Activated T-cell treated with anti-CD3 and anti-CD28 coated beads, Interleukin-2, amount 50 U/mL, for 72 hours (primary cell): ENCODE measurements around the gene ALCAM. TPM values are rescaled to one million over a fixed set of nuclear protein-coding genes. Genes with fewer than 3 reads are reported as not detected.
"Not testable (repeated sequence)": the region's sequence is repeated elsewhere in the genome, so short reads cannot be mapped to it uniquely, and the experiment has no call there.

Experiments
- ATAC-seq, 2 donors: fragments of 150-1000 bp; cut with Tn5 transposase; replicated peaks in 1 of 2; 2 replicates each; pipeline ENCODE4 v1.10.0; 2021; ENCODE audit warnings: moderate library complexity in 2 of 2, mild to moderate bottlenecking in 1 of 2
- DNase-seq, 2 donors: peaks; one replicate each; pipeline ENCODE4 v3.0.0; 2021 to 2022; ENCODE audit warnings: mixed read lengths in 1 of 2
- H3K27ac Mint-ChIP-seq: one replicate; pipeline ENCODE4 v1.8.0; 2022; ENCODE audit warnings: mild to moderate bottlenecking, moderate library complexity, mixed read lengths
- H3K27me3 Mint-ChIP-seq: one replicate; pipeline ENCODE4 v1.8.0; 2022; ENCODE audit warnings: low read depth, mixed read lengths
- H3K36me3 Mint-ChIP-seq, 2 donors: one replicate each; pipeline ENCODE4 v1.8.0; 2022; ENCODE audit warnings: mixed read lengths in 2 of 2, mild to moderate bottlenecking in 1 of 2; ENCODE audit not compliant: insufficient read depth in 2 of 2
- H3K4me1 Mint-ChIP-seq: one replicate; pipeline ENCODE4 v1.8.0; 2022; ENCODE audit warnings: low read depth, mixed read lengths
- H3K4me3 Mint-ChIP-seq, 2 donors: one replicate each; pipeline ENCODE4 v1.8.0; 2022; ENCODE audit warnings: mild to moderate bottlenecking in 2 of 2, mixed read lengths in 2 of 2, moderate library complexity in 2 of 2
- H3K9me3 Mint-ChIP-seq, 2 donors: one replicate each; pipeline ENCODE4 v1.8.0; 2022; ENCODE audit warnings: mixed read lengths in 2 of 2
- total RNA-seq, 2 donors: library from RNA; stranded (reverse); gene quantifications; one replicate each; pipeline ENCODE4 v1.2.3, GENCODE V29; 2022

Gene ALCAM
- total RNA-seq, 2 donors from 2014 or later: 19.4 to 22.0 TPM

- no peak overlapping the region for H3K27ac Mint-ChIP-seq
- H3K36me3 Mint-ChIP-seq: peaks cover 6 to 10% of the 10 kb centered on the region in 2 donors
- H3K4me3 Mint-ChIP-seq: no peak overlapping the region
- H3K9me3 Mint-ChIP-seq: peaks cover 8 to 9% of the 10 kb centered on the region in 2 donors
- H3K27me3 Mint-ChIP-seq: no peaks in the 10 kb centered on the region
- DNase-seq: no peak
- H3K4me1 Mint-ChIP-seq: no peaks in the 10 kb centered on the region
- no peak for ATAC-seq
Measured at GRCh38 chr3:105402287-105402801, 35.6 kb downstream of the ALCAM start.

DNA sequence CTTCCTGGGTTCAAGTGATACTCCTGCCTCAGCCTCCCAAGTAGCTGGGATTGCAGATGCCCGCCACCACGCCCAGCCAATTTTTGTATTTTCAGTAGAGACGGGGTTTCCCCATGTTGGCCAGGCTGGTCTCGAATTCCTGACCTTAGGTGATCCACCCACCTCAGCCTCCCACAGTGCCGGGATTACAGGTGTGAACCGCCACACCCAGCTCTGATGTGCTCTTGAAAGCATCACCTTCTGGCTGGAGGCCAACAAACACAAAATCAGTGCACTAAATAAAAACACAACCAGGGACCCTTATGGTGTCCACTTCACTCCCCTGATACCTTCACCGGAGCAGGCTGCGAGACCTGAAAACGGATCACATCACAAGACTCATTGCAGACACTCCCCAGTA is 36.3 kb downstream of the ALCAM start:
- ATAC-seq, H3K9me3 Mint-ChIP-seq, H3K36me3 Mint-ChIP-seq, H3K27ac Mint-ChIP-seq, H3K4me3 Mint-ChIP-seq, H3K27me3 Mint-ChIP-seq, H3K4me1 Mint-ChIP-seq, DNase-seq: not testable (repeated sequence)

GRCh38 chr3:105406268-105406667 is 39.6 kb downstream of the ALCAM start:
- no peak overlapping the region for H3K27ac Mint-ChIP-seq
- no peaks in the 10 kb centered on the region for H3K27me3 Mint-ChIP-seq
- peaks cover 8 to 9% of the 10 kb centered on the region in 2 donors for H3K9me3 Mint-ChIP-seq
- H3K4me3 Mint-ChIP-seq: no peak overlapping the region
- ATAC-seq (no peak), DNase-seq (no peak)
- peaks cover 6 to 10% of the 10 kb centered on the region in 2 donors for H3K36me3 Mint-ChIP-seq
- no peaks in the 10 kb centered on the region for H3K4me1 Mint-ChIP-seq

DNA sequence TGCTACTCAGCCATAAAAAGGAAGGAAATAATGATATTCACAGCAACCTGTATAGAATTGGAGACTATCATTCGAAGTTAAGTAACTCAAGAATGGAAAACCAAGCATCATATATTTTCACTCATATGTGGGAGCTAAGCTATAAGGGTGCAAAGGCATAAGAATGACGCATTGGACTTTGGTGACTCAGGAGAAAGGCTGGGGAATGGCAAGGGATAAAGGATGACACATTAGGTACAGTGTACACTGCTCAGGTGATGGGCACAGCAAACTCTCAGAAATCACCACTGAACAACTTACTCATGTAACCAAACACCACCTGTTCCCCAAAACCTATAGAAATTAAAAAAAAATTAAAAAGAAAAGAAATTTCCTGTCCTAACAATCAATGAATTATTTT is 42.7 kb downstream of the ALCAM start:
- Mint-ChIP-seq H3K4me3 (no peak overlapping the region), H3K9me3 (peaks cover 4 to 6% of the 10 kb centered on the region in 2 donors), H3K27ac (no peak overlapping the region), H3K4me1 (no peaks in the 10 kb centered on the region), H3K27me3 (no peaks in the 10 kb centered on the region), H3K36me3 (no peaks in the 10 kb centered on the region)
- ATAC-seq (no peak), DNase-seq (no peak)

GRCh38 chr3:105413343-105413887 is 46.7 kb downstream of the ALCAM start:
- H3K4me3 Mint-ChIP-seq: no peak overlapping the region
- no peaks in the 10 kb centered on the region for H3K9me3 Mint-ChIP-seq
- no peaks in the 10 kb centered on the region for H3K36me3 Mint-ChIP-seq
- H3K4me1 Mint-ChIP-seq: no peaks in the 10 kb centered on the region
- H3K27ac Mint-ChIP-seq: no peak overlapping the region
- DNase-seq (no peak), ATAC-seq (no peak)
- H3K27me3 Mint-ChIP-seq: no peaks in the 10 kb centered on the region

DNA sequence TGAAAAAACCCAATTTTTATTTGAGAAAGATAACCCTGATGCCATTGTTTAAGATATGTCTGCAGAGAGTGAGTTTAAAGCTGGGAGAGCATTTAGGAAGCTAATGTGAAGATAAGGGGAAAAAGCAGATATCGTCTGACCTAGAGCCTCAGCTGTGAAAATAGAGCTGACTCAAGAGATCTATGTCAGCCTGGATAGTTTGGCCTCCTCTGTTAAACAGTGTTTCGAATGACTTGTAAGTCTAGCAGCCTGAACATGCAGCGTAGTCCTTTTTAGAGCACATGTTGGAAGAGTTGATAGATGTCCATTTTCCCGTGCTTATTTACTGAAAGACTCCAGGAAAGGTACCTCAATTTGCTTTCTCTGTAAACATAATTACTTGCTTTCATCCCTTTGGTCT is 48.1 kb downstream of the ALCAM start:
- Mint-ChIP-seq H3K36me3 (no peaks in the 10 kb centered on the region), H3K9me3 (no peaks in the 10 kb centered on the region), H3K4me3 (no peak overlapping the region), H3K27ac (no peak overlapping the region), H3K27me3 (no peaks in the 10 kb centered on the region), H3K4me1 (no peaks in the 10 kb centered on the region)
- DNase-seq (no peak), ATAC-seq (no peak)

DNA sequence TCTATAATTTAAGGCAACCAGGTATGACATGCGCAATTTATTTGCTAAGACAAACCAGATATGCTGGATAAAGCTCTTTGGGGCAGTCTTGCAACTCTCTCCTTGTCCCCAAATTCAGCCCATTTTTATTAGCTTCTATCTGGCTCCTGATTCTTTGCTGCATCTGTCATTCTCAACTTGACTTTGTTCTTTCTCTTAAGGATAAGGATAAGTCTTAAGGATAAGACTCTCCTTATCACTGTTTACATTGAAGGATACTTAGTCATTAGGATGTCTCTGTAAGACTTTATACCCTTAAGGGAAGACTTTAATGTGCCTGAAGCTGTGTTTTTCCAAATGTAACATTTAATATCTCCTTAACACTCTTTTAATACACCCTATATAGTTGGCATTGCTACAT is 49.2 kb downstream of the ALCAM start:
- ATAC-seq (no peak), DNase-seq (no peak)
- Mint-ChIP-seq H3K4me1 (no peaks in the 10 kb centered on the region), H3K27me3 (no peaks in the 10 kb centered on the region), H3K9me3 (no peaks in the 10 kb centered on the region), H3K36me3 (no peaks in the 10 kb centered on the region), H3K4me3 (no peak overlapping the region), H3K27ac (no peak overlapping the region)

DNA sequence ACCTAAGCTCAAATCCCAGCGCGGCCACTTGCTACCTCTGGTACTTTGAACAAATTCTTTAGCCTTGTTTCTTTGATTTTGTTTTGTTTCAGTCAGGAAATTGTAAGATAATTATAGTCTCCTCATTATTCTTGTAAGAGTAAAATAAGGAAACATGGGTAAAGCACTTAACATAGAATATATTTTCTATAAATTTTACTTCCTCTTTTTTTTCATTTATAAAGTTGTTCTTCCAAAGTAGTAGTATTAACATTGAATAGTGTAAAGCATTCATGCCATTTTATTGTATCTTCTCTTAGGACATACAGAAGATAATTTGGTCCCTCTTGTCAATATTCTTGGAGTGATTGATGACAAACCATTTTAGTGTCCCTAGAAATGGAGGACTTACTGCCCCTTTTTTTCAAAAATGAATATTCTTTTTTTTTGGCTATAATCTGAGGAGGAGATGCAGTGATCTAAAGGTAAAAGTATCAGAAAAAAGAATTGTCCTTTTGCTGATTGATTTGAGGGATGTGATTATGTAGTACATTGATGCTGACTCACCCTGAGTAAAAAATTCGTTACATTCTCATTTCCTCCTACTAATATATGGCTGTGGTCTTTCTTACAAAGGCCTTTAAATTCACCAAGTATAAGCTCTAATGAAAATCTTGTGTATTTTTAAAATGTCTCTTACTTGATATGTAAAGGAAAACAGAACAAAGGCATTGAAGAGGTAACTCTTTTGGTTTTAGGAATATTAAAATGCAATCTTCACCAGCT is 51.0 kb downstream of the ALCAM start:
- Mint-ChIP-seq H3K27ac (no peak overlapping the region), H3K9me3 (no peaks in the 10 kb centered on the region), H3K36me3 (no peaks in the 10 kb centered on the region), H3K4me1 (no peaks in the 10 kb centered on the region), H3K27me3 (no peaks in the 10 kb centered on the region), H3K4me3 (no peak overlapping the region)
- DNase-seq (no peak), ATAC-seq (no peak)

DNA sequence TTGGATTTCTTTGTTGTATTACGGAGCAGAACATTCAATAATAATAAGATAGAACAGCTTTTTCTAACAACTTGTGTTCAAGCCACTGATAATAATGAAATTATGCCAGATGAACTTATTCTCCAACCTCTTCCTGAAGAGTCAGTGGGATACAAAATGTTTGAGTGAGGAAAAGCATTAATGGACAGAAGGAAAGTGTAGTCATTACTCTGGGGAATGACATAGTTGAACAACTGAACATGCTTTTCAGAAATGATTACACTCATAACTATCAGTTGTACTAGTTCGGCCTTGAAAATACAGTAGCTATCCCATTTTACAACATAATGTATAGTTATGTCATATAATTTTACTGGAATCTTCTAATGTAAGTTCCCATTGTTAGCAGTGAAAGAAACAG is 55.9 kb downstream of the ALCAM start:
- ATAC-seq (no peak), DNase-seq (no peak)
- no peak overlapping the region for H3K27ac Mint-ChIP-seq
- H3K27me3 Mint-ChIP-seq: no peaks in the 10 kb centered on the region
- no peaks in the 10 kb centered on the region for H3K36me3 Mint-ChIP-seq
- no peak overlapping the region for H3K4me3 Mint-ChIP-seq
- no peaks in the 10 kb centered on the region for H3K4me1 Mint-ChIP-seq
- H3K9me3 Mint-ChIP-seq: no peaks in the 10 kb centered on the region

DNA sequence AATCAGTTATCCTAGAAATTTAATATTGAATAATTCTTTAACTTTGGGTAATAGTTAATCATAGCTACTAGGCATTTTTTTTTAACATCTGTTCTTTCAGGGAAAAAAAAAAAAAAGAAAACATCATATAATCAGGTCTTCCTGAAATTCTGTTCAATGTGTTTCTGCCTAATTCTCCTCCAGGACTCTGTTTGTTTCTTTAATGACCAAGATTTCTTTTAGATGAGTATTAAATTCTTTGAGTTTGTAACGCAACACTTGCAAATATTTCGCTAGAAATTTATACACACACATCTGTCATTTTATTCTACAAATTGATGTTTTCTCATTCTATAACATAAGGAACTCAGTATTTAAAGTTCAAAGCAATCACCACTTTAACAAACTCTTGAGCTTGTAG is 56.7 kb downstream of the ALCAM start:
- Mint-ChIP-seq H3K4me1 (no peaks in the 10 kb centered on the region), H3K4me3 (no peak overlapping the region), H3K9me3 (no peaks in the 10 kb centered on the region), H3K36me3 (no peaks in the 10 kb centered on the region), H3K27ac (no peak overlapping the region), H3K27me3 (no peaks in the 10 kb centered on the region)
- DNase-seq (no peak), ATAC-seq (no peak)

DNA sequence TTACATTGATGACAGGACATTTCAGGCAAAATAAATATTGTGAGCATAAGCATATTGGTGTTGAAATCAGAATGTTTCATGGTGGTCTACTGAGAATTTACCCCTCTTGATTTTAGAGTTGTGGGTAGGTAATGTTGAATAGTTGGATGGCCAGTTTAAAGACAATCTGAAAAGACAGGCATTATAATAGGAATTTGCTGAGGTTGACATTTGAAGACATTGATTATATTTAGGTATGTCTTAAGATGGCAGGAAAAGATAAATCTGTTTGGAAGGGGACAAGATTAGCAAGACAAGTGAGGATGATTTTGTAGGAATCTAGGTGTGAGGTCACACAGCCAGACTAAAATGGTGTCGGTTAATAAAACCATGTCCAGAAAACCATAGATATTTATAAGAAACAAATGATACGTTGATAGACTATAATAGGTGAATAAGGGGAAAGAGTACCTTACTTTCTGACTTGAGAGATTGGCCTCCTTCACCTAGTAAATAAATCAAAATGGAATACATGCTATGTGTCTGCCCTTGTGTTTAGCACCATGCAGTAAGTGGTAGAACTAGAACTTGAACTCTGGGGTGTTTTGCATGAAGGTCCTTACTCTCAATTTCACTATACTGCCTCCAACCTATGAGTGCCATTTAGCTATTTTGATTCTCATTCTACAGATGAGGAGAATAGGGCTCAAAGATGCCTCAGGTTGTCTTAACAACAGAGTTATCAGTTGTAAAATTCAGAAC is 57.9 kb downstream of the ALCAM start:
- Mint-ChIP-seq H3K4me3 (no peak overlapping the region), H3K27me3 (no peaks in the 10 kb centered on the region), H3K27ac (no peak overlapping the region), H3K9me3 (no peaks in the 10 kb centered on the region), H3K36me3 (no peaks in the 10 kb centered on the region), H3K4me1 (no peaks in the 10 kb centered on the region)
- DNase-seq (no peak), ATAC-seq (no peak)

- no peak for ATAC-seq
- H3K27ac Mint-ChIP-seq: no peak overlapping the region
Measured at GRCh38 chr3:105425153-105425502, 58.4 kb downstream of the ALCAM start.

GRCh38 chr3:105427332-105427731 is 60.6 kb downstream of the ALCAM start:
- Mint-ChIP-seq H3K36me3 (no peaks in the 10 kb centered on the region), H3K4me3 (no peak overlapping the region), H3K9me3 (no peaks in the 10 kb centered on the region), H3K4me1 (no peaks in the 10 kb centered on the region), H3K27ac (no peak overlapping the region), H3K27me3 (no peaks in the 10 kb centered on the region)
- no peak for ATAC-seq
- DNase-seq: no peak

More at GRCh38 chr3:105425153-105425502, 58.4 kb downstream of the ALCAM start:
- Mint-ChIP-seq H3K27me3 (no peaks in the 10 kb centered on the region), H3K4me1 (no peaks in the 10 kb centered on the region), H3K36me3 (no peaks in the 10 kb centered on the region), H3K9me3 (no peaks in the 10 kb centered on the region), H3K4me3 (no peak overlapping the region)
- DNase-seq: no peak
